ENCODE results near the gene LHX3.

The LHX3 gene

DNA sequence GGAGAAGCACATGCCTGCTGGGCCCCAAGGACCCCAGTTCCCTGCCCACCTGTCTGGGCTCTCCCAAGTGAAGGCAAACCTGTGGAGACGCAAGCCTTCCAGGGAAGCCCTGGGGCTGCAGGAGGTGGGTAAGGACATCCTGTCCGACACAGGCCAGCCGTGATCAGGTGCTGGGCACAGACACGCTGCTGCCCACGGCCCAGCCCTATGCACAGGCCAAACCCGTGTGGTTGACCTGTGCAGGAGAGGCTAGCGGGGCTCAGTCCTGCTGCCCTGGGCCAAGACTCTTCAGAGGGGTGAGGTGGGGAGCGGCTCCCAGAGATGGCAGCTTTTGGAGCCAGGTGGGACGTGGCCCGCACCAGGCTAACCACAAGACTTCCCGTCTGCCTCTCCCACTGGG is 14.3 kb downstream of the LHX3 start:
- in situ Hi-C loops (cut with HindIII; ENCODE audit: low sequenced_read_pairs), result loop anchor here (5.0 kb wide), 2 partner anchors 52 to 53 kb away; no protein-coding TSS in a partner anchor
- TF ChIP-seq, protein P1, sequence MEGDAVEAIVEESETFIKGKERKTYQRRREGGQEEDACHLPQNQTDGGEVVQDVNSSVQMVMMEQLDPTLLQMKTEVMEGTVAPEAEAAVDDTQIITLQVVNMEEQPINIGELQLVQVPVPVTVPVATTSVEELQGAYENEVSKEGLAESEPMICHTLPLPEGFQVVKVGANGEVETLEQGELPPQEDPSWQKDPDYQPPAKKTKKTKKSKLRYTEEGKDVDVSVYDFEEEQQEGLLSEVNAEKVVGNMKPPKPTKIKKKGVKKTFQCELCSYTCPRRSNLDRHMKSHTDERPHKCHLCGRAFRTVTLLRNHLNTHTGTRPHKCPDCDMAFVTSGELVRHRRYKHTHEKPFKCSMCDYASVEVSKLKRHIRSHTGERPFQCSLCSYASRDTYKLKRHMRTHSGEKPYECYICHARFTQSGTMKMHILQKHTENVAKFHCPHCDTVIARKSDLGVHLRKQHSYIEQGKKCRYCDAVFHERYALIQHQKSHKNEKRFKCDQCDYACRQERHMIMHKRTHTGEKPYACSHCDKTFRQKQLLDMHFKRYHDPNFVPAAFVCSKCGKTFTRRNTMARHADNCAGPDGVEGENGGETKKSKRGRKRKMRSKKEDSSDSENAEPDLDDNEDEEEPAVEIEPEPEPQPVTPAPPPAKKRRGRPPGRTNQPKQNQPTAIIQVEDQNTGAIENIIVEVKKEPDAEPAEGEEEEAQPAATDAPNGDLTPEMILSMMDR (IDR thresholded peaks at IDR 0.05; ENCODE audit: low read depth, low read length, missing control alignments), result no peak
- DNase-seq (ENCODE audit: low read depth), result no peak
- no peak overlapping the region for H3K4me3 ChIP-seq (ENCODE audit: low read depth, low read length)

DNA sequence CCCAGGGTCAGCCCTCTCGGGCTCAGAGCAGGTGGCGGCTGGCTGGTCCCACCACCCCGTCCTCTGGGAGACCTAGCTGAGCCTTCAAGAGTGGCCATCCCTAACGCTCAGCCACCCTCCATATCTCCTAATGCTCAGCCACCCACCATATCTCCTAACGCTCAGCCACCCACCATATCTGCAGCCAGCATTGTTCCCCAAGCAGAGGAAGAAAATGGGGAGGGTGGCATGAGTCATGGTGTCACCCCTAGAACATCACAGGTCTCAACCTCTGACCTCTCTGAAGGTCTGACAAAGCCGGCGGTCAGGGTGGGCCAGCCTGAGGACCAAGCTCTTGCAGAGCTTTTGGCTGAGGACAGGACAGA is 14.7 kb downstream of the LHX3 start:
- H3K4me3 ChIP-seq (ENCODE audit: low read depth, low read length), result no peak overlapping the region
- no peak for DNase-seq (ENCODE audit: low read depth)
- in situ Hi-C loops (cut with HindIII; ENCODE audit: low sequenced_read_pairs), result loop anchor here (5.0 kb wide), 2 partner anchors 52 to 53 kb away; no protein-coding TSS in a partner anchor
- TF ChIP-seq, protein P1 (IDR thresholded peaks at IDR 0.05; ENCODE audit: low read depth, low read length, missing control alignments), result no peak

DNA sequence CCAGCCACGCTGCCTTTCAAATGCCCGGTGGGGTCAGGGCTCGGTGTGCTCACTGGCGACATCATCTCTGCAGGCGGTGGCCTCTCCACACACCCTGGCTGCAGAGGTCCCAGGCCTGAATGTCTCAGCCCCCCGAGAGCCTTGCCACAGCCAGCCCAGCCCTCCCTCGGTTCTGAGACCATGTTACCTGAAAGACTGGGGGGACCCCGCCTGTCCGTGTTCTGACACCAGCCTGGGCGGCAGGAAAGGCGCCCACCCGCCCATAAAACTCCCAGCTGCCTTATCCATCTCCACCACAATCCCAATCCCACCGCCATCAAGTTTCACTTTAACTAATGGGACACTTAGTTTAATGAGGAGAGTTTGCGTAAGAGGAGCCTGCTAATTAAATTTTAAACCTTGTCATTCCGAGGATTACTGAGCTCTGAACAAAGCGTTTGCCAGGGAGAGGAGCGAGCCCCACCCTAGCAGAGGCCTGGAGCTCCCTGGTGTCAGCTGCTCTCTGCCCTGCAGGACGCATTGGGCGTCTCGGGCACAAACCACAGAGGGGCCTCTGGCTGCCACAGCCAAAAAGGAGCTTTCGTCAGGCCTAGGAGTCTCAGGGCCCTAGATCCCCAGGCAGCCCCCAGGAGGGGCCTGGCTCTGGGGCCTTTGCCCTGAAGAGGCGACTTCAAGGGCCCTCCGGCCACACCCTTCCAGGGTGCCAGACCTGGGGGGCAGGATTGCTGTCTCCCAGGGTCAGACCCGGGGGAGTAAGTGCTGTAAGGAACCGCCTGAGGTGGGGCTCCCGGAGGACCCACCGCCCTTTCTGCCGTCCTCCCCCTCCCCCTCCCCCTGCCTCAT is 15.3 kb downstream of the LHX3 start:
- in situ Hi-C loops (cut with HindIII; ENCODE audit: low sequenced_read_pairs), result loop anchor here (5.0 kb wide), 2 partner anchors 52 to 53 kb away; no protein-coding TSS in a partner anchor
- no peak for DNase-seq (ENCODE audit: low read depth)
- no peak overlapping the region for H3K4me3 ChIP-seq (ENCODE audit: low read depth, low read length)
- TF ChIP-seq, protein P1 (IDR thresholded peaks at IDR 0.05; ENCODE audit: low read depth, low read length, missing control alignments), result no peak

DNA sequence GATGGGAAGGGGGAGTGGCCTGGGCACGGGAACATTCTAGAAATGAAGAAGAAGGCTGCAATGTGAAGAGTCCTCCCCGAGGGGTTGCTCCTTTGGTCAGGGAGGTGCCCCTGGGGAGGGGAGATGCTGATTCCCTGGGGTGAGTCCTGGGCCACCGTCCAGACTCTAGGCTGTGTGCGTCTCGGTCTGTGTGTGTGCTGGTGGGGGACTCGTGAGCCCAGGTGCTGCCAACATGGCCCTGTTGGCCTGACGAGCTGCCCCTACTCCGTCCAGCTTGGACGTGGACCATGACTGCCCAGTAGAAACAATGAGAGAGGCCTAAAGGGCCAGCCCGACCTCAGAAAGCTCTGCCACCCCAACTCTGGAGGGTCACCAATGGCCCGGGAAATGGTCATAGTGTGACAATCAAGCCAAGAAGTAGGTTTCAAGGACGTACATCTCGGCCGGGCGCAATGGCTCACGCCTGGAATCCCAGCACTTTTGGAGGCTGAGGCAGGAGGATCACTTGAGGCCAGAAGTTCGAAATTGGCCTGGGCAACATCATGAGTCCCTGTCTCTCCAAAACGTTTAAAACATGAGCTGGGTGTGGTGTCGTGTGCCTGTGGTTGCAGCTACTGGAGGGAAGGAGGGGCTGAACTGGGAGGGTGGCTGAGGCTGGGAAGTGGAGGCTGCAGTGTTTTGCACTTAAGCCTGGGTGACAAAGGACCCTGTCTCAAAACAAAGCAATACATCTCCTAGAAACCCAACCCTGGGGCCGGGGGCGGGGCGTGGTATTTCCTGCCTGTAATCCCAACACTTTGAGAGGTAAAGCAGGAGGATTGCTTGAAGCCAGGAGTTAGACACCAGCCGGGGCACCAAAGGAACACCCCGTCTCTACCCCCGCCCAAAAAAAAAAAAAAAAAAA is 17.0 kb downstream of the LHX3 start:
- no peak overlapping the region for H3K4me3 ChIP-seq (ENCODE audit: low read depth, low read length)
- no peak for DNase-seq (ENCODE audit: low read depth)
- TF ChIP-seq, protein P1 (IDR thresholded peaks at IDR 0.05; ENCODE audit: low read depth, low read length, missing control alignments), result no peak
- in situ Hi-C loops (cut with HindIII; ENCODE audit: low sequenced_read_pairs), result no loop called here

DNA sequence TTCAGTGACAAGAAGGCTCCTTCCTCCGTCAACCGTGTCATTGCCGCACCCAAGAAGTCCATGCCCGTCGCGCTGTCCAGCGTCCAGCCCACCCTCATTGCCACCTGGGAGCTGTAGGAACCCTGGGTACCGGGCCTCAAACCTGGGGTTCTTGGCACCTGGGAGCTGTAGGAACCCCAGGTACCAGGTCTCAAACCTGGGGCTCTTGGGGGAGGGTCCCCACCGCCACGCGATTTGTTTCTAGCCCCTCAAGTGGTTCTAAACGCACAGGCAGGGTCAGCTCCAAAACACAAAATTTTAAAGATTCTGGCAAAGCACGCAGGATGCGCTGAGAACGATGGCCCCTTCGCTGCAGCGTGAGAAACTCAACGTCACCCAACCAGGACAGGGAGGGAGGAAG is 17.7 kb downstream of the LHX3 start:
- no peak for DNase-seq (ENCODE audit: low read depth)
- in situ Hi-C loops (cut with HindIII; ENCODE audit: low sequenced_read_pairs), result no loop called here
- no peak overlapping the region for H3K4me3 ChIP-seq (ENCODE audit: low read depth, low read length)
- TF ChIP-seq, protein P1 (IDR thresholded peaks at IDR 0.05; ENCODE audit: low read depth, low read length, missing control alignments), result no peak

DNA sequence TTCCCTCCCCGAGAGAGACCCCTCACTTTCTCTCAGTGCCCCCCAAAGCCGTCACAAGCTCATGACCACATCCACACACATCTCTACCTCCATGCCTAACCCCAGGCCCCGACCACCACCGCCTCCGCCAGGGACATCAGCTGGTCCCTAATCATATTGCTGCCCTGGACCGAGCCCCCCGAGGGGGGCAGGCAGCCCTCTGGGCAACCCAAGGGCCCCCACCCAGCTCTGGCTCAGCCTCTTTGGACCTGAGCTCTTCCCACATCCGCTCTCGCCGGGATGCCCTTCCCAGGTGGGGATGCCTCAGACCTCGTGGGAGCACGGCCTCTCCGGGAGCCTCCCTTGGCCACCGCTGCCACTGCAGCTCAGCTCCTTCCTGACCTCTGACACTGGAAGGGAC is 18.5 kb downstream of the LHX3 start:
- no peak for DNase-seq (ENCODE audit: low read depth)
- in situ Hi-C loops (cut with HindIII; ENCODE audit: low sequenced_read_pairs), result no loop called here
- no peak overlapping the region for H3K4me3 ChIP-seq (ENCODE audit: low read depth, low read length)
- TF ChIP-seq, protein P1 (IDR thresholded peaks at IDR 0.05; ENCODE audit: low read depth, low read length, missing control alignments), result no peak

All from astrocyte of the cerebellum (primary cell).